Measurements from ENCODE around the gene ACADM.
"Not testable (repeated sequence)": the region's sequence is repeated elsewhere in the genome, so short reads cannot be mapped to it uniquely, and the experiment has no call there.

ACADM gene

DNA sequence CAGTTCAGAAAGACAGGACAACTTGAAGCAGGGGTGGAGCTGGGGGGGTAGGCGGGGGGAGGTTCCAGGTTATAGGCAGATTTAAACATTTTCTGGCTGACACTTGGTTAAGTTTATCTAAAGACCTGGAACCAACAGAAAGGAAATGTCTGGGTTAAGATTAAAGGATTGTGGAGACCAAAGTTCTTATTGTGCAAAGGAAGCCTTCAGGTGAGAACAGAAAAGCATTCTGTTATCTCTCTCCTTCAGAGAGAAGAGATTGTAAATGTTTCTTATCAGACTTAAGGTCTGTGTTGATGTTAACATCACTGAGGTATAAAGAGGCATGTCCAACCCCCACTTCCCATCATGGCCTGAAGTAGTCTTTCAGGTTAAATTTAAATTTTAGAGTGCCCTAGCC lies 3.7 kb upstream of the ACADM start:
- TF ChIP-seq, protein P1, sequence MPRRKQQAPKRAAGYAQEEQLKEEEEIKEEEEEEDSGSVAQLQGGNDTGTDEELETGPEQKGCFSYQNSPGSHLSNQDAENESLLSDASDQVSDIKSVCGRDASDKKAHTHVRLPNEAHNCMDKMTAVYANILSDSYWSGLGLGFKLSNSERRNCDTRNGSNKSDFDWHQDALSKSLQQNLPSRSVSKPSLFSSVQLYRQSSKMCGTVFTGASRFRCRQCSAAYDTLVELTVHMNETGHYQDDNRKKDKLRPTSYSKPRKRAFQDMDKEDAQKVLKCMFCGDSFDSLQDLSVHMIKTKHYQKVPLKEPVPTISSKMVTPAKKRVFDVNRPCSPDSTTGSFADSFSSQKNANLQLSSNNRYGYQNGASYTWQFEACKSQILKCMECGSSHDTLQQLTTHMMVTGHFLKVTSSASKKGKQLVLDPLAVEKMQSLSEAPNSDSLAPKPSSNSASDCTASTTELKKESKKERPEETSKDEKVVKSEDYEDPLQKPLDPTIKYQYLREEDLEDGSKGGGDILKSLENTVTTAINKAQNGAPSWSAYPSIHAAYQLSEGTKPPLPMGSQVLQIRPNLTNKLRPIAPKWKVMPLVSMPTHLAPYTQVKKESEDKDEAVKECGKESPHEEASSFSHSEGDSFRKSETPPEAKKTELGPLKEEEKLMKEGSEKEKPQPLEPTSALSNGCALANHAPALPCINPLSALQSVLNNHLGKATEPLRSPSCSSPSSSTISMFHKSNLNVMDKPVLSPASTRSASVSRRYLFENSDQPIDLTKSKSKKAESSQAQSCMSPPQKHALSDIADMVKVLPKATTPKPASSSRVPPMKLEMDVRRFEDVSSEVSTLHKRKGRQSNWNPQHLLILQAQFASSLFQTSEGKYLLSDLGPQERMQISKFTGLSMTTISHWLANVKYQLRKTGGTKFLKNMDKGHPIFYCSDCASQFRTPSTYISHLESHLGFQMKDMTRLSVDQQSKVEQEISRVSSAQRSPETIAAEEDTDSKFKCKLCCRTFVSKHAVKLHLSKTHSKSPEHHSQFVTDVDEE (CRISPR knock-in tag; IDR thresholded peaks at IDR 0.05) = no peak
- TF ChIP-seq ESRRG (CRISPR knock-in tag; IDR thresholded peaks at IDR 0.05) (no peak), BACH2 (CRISPR knock-in tag; IDR thresholded peaks at IDR 0.05; ENCODE audit: borderline replicate concordance) (no peak), GLIS3 (CRISPR knock-in tag; IDR thresholded peaks at IDR 0.05) (no peak), RARB (CRISPR knock-in tag; IDR thresholded peaks at IDR 0.05) (no peak), OSR1 (CRISPR knock-in tag; IDR thresholded peaks at IDR 0.05) (no peak), ISL1 (CRISPR knock-in tag; IDR thresholded peaks at IDR 0.05) (no peak), ZC3H10 (CRISPR knock-in tag; IDR thresholded peaks at IDR 0.05) (no peak), ZNF70 (CRISPR knock-in tag; IDR thresholded peaks at IDR 0.05) (no peak), PPARA (CRISPR knock-in tag; IDR thresholded peaks at IDR 0.05; ENCODE audit: borderline replicate concordance) (no peak)
- TF ChIP-seq, protein P2, sequence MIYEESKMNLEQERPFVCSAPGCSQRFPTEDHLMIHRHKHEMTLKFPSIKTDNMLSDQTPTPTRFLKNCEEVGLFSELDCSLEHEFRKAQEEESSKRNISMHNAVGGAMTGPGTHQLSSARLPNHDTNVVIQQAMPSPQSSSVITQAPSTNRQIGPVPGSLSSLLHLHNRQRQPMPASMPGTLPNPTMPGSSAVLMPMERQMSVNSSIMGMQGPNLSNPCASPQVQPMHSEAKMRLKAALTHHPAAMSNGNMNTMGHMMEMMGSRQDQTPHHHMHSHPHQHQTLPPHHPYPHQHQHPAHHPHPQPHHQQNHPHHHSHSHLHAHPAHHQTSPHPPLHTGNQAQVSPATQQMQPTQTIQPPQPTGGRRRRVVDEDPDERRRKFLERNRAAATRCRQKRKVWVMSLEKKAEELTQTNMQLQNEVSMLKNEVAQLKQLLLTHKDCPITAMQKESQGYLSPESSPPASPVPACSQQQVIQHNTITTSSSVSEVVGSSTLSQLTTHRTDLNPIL (CRISPR knock-in tag; IDR thresholded peaks at IDR 0.05; ENCODE audit: low read depth) = no peak
- no peak for ATAC-seq

DNA sequence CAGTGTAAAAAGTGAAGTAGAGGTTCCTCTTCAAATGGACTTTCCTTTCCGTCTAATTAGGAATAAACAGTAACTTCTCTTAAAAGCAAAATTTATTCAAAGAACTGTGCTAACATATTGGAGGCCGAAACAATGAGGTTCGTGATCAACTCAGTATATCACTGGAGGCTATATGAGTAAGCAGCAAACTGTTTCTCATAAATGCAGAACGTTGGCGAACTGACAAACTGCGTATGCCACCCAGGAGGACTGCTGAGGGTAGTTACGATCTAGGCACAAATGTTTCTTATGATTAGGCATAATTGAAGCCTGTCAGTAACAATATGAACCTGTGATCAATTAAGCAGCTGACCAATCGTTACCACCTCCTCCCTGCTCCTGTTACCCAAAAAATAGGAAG lies 2.3 kb upstream of the ACADM start:
- ATAC-seq = not testable (repeated sequence)

DNA sequence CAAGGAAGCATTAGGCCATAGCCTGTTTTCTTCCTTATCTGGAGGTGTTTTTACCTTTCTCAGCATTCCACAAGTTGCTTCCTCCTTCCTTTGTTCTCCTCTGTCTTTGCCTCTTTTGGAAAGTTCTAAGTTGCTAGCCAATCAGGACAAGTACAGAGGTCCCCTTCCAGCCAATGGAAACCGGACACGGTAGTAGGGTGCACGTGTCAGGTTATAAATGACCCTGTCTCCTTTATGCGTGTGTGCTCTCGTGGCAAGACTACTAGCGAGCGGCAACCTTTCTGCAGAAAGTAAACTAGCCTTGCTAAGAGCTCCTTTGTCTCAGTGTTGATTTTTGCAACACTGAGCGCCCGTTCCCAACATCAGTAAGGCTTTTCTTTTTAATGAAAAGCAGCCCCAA lies 1.5 kb upstream of the ACADM start:
- ATAC-seq = no peak

DNA sequence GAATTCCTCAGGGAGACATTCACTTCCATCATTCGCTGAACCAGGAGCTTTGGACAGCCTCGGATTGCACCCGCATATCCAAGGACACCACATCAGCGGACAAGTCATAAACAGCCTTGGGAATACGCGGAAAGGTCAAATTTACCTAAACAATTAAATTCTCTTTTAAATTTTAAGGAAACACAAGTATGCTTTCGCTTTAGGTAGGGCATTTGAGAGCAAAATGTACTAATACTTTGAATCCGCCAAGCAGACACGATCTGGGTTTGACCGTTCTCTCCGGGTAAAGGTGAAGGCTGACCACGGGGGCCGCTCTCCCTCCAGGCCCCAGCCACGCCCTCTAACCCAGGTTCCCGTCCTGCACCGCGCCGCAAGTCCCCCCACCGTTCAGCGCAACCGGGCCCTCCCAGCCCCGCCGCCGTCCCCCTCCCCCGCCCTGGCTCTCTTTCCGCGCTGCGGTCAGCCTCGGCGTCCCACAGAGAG lies 479 bp upstream of the ACADM start:
- peak; percentile 90 for ATAC-seq
- TF ChIP-seq, protein P2 (CRISPR knock-in tag; IDR thresholded peaks at IDR 0.05; ENCODE audit: low read depth) = no peak

More for the DNA sequence above, 1.5 kb upstream of the ACADM start:
- TF ChIP-seq GLIS3 (CRISPR knock-in tag; IDR thresholded peaks at IDR 0.05) (no peak), ZNF8 (CRISPR knock-in tag; IDR thresholded peaks at IDR 0.05) (no peak), BACH2 (CRISPR knock-in tag; IDR thresholded peaks at IDR 0.05; ENCODE audit: borderline replicate concordance) (no peak), OSR1 (CRISPR knock-in tag; IDR thresholded peaks at IDR 0.05) (no peak), ISL1 (CRISPR knock-in tag; IDR thresholded peaks at IDR 0.05) (no peak), TOX (CRISPR knock-in tag; IDR thresholded peaks at IDR 0.05; ENCODE audit: borderline replicate concordance) (no peak), TCF4 (CRISPR knock-in tag; IDR thresholded peaks at IDR 0.05; ENCODE audit: borderline replicate concordance) (no peak), ZNF70 (CRISPR knock-in tag; IDR thresholded peaks at IDR 0.05) (no peak), RARB (CRISPR knock-in tag; IDR thresholded peaks at IDR 0.05) (no peak), ESRRG (CRISPR knock-in tag; IDR thresholded peaks at IDR 0.05) (no peak)
- TF ChIP-seq, protein P2 (CRISPR knock-in tag; IDR thresholded peaks at IDR 0.05; ENCODE audit: low read depth) = no peak
- TF ChIP-seq, protein P3, sequence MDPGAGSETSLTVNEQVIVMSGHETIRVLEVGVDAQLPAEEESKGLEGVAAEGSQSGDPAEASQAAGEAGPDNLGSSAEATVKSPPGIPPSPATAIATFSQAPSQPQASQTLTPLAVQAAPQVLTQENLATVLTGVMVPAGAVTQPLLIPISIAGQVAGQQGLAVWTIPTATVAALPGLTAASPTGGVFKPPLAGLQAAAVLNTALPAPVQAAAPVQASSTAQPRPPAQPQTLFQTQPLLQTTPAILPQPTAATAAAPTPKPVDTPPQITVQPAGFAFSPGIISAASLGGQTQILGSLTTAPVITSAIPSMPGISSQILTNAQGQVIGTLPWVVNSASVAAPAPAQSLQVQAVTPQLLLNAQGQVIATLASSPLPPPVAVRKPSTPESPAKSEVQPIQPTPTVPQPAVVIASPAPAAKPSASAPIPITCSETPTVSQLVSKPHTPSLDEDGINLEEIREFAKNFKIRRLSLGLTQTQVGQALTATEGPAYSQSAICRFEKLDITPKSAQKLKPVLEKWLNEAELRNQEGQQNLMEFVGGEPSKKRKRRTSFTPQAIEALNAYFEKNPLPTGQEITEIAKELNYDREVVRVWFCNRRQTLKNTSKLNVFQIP (CRISPR knock-in tag; IDR thresholded peaks at IDR 0.05; ENCODE audit: borderline replicate concordance, low read depth) = no peak
- TF ChIP-seq, protein P4, sequence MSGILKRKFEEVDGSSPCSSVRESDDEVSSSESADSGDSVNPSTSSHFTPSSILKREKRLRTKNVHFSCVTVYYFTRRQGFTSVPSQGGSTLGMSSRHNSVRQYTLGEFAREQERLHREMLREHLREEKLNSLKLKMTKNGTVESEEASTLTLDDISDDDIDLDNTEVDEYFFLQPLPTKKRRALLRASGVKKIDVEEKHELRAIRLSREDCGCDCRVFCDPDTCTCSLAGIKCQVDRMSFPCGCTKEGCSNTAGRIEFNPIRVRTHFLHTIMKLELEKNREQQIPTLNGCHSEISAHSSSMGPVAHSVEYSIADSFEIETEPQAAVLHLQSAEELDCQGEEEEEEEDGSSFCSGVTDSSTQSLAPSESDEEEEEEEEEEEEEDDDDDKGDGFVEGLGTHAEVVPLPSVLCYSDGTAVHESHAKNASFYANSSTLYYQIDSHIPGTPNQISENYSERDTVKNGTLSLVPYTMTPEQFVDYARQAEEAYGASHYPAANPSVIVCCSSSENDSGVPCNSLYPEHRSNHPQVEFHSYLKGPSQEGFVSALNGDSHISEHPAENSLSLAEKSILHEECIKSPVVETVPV (CRISPR knock-in tag; IDR thresholded peaks at IDR 0.05) = no peak
